Type B pancreatic cell (in vitro differentiated cells): ENCODE results near the gene SLC52A3. TPM values are rescaled to one million over a fixed set of nuclear protein-coding genes. Genes with fewer than 3 reads are reported as not detected.

Experiments
- DNase-seq: peaks from one replicate; pipeline ENCODE4 v3.0.0; 2021; ENCODE audit warnings: mixed read lengths; ENCODE audit not compliant: unreplicated experiment; ENCODE audit errors: extremely low spot score
- H3K27ac Mint-ChIP-seq: 2 replicates; pipeline ENCODE4 v1.8.0; 2021; ENCODE audit warnings: mild to moderate bottlenecking, mixed read lengths
- H3K27me3 Mint-ChIP-seq: 2 replicates; pipeline ENCODE4 v1.8.0; 2021; ENCODE audit warnings: mixed read lengths
- H3K36me3 Mint-ChIP-seq: 2 replicates; pipeline ENCODE4 v1.8.0; 2021; ENCODE audit warnings: mixed read lengths
- H3K4me1 Mint-ChIP-seq: one replicate; pipeline ENCODE4 v1.8.0; 2021; ENCODE audit warnings: mixed read lengths; ENCODE audit not compliant: unreplicated experiment
- H3K4me3 Mint-ChIP-seq: 2 replicates; pipeline ENCODE4 v1.8.0; 2021; ENCODE audit warnings: mild to moderate bottlenecking, mixed read lengths
- H3K9me3 Mint-ChIP-seq: 2 replicates; pipeline ENCODE4 v1.8.0; 2021; ENCODE audit warnings: mixed read lengths
- CTCF ChIP-seq: fragments of 200-600 bp; sonication (generic); conservative IDR thresholded peaks from 2 replicates; pipeline ENCODE4 v1.5.0; 2021; ENCODE audit warnings: antibody characterized with exemption, mild to moderate bottlenecking
- total RNA-seq: library from RNA; stranded (reverse); gene quantifications from 2 replicates; pipeline ENCODE4 v1.2.1, GENCODE V29; 2021; ENCODE audit warnings: low replicate concordance

Gene SLC52A3
- total RNA-seq, 1 donor from 2014 or later: 1.3 TPM

- DNase-seq: no peak
- Mint-ChIP-seq H3K27me3 (peaks cover 16% of the 10 kb centered on the region), H3K9me3 (peaks cover 10% of the 10 kb centered on the region), H3K27ac (no peak overlapping the region), H3K4me3 (no peak overlapping the region), H3K36me3 (no peaks in the 10 kb centered on the region), H3K4me1 (no peaks in the 10 kb centered on the region)
- no peak for TF ChIP-seq CTCF
Observed at GRCh38 chr20:787825-788224, 19.5 kb upstream of the SLC52A3 start.

GRCh38 chr20:779771-780170 is 11.5 kb upstream of the SLC52A3 start:
- Mint-ChIP-seq H3K36me3 (no peaks in the 10 kb centered on the region), H3K4me1 (peaks cover 7% of the 10 kb centered on the region), H3K9me3 (peaks cover 13% of the 10 kb centered on the region), H3K27me3 (peaks cover 3% of the 10 kb centered on the region), H3K27ac (no peak overlapping the region), H3K4me3 (no peak overlapping the region)
- DNase-seq: no peak
- no peak for TF ChIP-seq CTCF

- no peak overlapping the region for H3K27ac Mint-ChIP-seq
- no peak for TF ChIP-seq CTCF
- H3K9me3 Mint-ChIP-seq: peaks cover 4% of the 10 kb centered on the region
- H3K27me3 Mint-ChIP-seq: no peaks in the 10 kb centered on the region
- peaks cover 18% of the 10 kb centered on the region for H3K4me1 Mint-ChIP-seq
- no peak for DNase-seq
- no peak overlapping the region for H3K4me3 Mint-ChIP-seq
- H3K36me3 Mint-ChIP-seq: no peaks in the 10 kb centered on the region
Observed at GRCh38 chr20:776165-776564, 7.9 kb upstream of the SLC52A3 start.

GRCh38 chr20:775679-776135 is 7.4 kb upstream of the SLC52A3 start:
- H3K36me3 Mint-ChIP-seq: no peaks in the 10 kb centered on the region
- H3K27me3 Mint-ChIP-seq: no peaks in the 10 kb centered on the region
- H3K4me1 Mint-ChIP-seq: peaks cover 18% of the 10 kb centered on the region
- TF ChIP-seq CTCF: no peak
- peak overlapping the region; percentile 39 for H3K27ac Mint-ChIP-seq
- DNase-seq: no peak
- H3K9me3 Mint-ChIP-seq: peaks cover 4% of the 10 kb centered on the region
- H3K4me3 Mint-ChIP-seq: peak overlapping the region; percentile 36

- no peaks in the 10 kb centered on the region for H3K27me3 Mint-ChIP-seq
- TF ChIP-seq CTCF: no peak
- DNase-seq: no peak
- no peaks in the 10 kb centered on the region for H3K36me3 Mint-ChIP-seq
- no peaks in the 10 kb centered on the region for H3K9me3 Mint-ChIP-seq
- peaks cover 18% of the 10 kb centered on the region for H3K4me1 Mint-ChIP-seq
- H3K4me3 Mint-ChIP-seq: no peak overlapping the region
- no peak overlapping the region for H3K27ac Mint-ChIP-seq
Observed at GRCh38 chr20:774660-775057, 6.4 kb upstream of the SLC52A3 start.
